HepG2 (cell line): ENCODE results near the gene DPEP3. TPM values are rescaled to one million over a fixed set of nuclear protein-coding genes. Genes with fewer than 3 reads are reported as not detected.

Source experiments
- ETS1 ChIP-seq: sonication (generic); formaldehyde crosslinking; IDR thresholded peaks from 2 replicates; pipeline ENCODE4 v1.4.0; 2020; ENCODE audit warnings: missing genetic modification reagents
- HNRNPUL1 ChIP-seq: fragments of 200-400 bp; formaldehyde crosslinking; IDR thresholded peaks from 2 replicates; pipeline ENCODE4 v1.6.1; 2017; ENCODE audit warnings: low read depth, mild to moderate bottlenecking, low read length, moderate library complexity
- MTF1 ChIP-seq: sonication (generic); formaldehyde crosslinking; IDR thresholded peaks from 2 replicates; pipeline ENCODE4 v1.5.0; 2020; ENCODE audit warnings: missing genetic modification reagents
- NFIC ChIP-seq: IDR thresholded peaks from 2 replicates; pipeline ENCODE4 v1.6.1; 2012; ENCODE audit warnings: mild to moderate bottlenecking, low read length, inconsistent platforms
- PHF21A ChIP-seq: sonication (generic); formaldehyde crosslinking; IDR thresholded peaks from 2 replicates; pipeline ENCODE4 v1.5.0; 2020; ENCODE audit warnings: mild to moderate bottlenecking, missing genetic modification reagents
- RAD21 ChIP-seq: fragments of 450-650 bp; formaldehyde crosslinking; IDR thresholded peaks from 2 replicates; pipeline ENCODE4 v1.5.0; 2020; ENCODE audit warnings: mild to moderate bottlenecking
- SP4 ChIP-seq: sonication (generic); formaldehyde crosslinking; IDR thresholded peaks from 2 replicates; pipeline ENCODE4 v1.8.1; 2023; ENCODE audit warnings: mild to moderate bottlenecking, missing genetic modification reagents
- TBL1XR1 ChIP-seq: fragments of 150-350 bp; IDR thresholded peaks from 2 replicates; pipeline ENCODE4 v1.6.1; 2014; ENCODE audit warnings: borderline replicate concordance, low read length; ENCODE audit not compliant: partially characterized antibody
- TFDP2 ChIP-seq: sonication (generic); formaldehyde crosslinking; IDR thresholded peaks from 2 replicates; pipeline ENCODE4 v1.4.0; 2020; ENCODE audit warnings: missing genetic modification reagents
- ZBTB3 ChIP-seq: sonication (generic); formaldehyde crosslinking; IDR thresholded peaks from 2 replicates; pipeline ENCODE4 v1.4.0; 2020; ENCODE audit warnings: low read depth, mild to moderate bottlenecking, moderate library complexity, missing genetic modification reagents, borderline replicate concordance
- ZBTB44 ChIP-seq: sonication (generic); formaldehyde crosslinking; IDR thresholded peaks from 2 replicates; pipeline ENCODE4 v1.4.0; 2020; ENCODE audit warnings: missing genetic modification reagents
- ZNF329 ChIP-seq: sonication (generic); formaldehyde crosslinking; IDR thresholded peaks from 2 replicates; pipeline ENCODE4 v1.9.0; 2021; ENCODE audit warnings: low read depth, mild to moderate bottlenecking, missing genetic modification reagents
- ZNF674 ChIP-seq: sonication (generic); formaldehyde crosslinking; IDR thresholded peaks from 2 replicates; pipeline ENCODE4 v1.5.0; 2020; ENCODE audit warnings: low read depth, mild to moderate bottlenecking, missing genetic modification reagents
- ZNF746 ChIP-seq: sonication (generic); formaldehyde crosslinking; IDR thresholded peaks from 2 replicates; pipeline ENCODE4 v1.8.0; 2022; ENCODE audit warnings: mild to moderate bottlenecking, missing genetic modification reagents
- polyA plus RNA-seq, 8 experiments: library from polyadenylated mRNA; depleted of rRNA in 3 of 8; stranded (reverse) in 7 of 8; unstranded in 1 of 8; fragments of >200 nt; fragmentation: Illumina TruSeq in 4 of 8; extraction: Trizol in 4 of 8; gene quantifications; 2 replicates each; pipeline versions ENCODE4 v1.2.1 to v1.2.3, GENCODE V29; 2011 to 2016; ENCODE audit warnings: low read depth in 4 of 8, missing spikeins in 1 of 8, mixed read lengths in 1 of 8; ENCODE audit not compliant: insufficient read depth in 1 of 8
- total RNA-seq, 5 experiments: library from RNA; depleted of rRNA; stranded (reverse); fragments of >200 nt; fragmentation: Illumina TruSeq; extraction: Trizol; gene quantifications; 2 replicates each; pipeline ENCODE4 v1.2.3, GENCODE V29; 2016; ENCODE audit warnings: low read depth in 1 of 5
- TF ChIP-seq, protein P1 (sequence below): sonication (generic); formaldehyde crosslinking; IDR thresholded peaks from 2 replicates; pipeline ENCODE4 v1.5.0; 2020; ENCODE audit warnings: missing genetic modification reagents, mild to moderate bottlenecking, borderline replicate concordance
- TF ChIP-seq, protein P2 (sequence below): sonication (generic); formaldehyde crosslinking; IDR thresholded peaks from 2 replicates; pipeline ENCODE4 v1.8.0; 2022; ENCODE audit warnings: mild to moderate bottlenecking, missing genetic modification reagents, borderline replicate concordance
- TF ChIP-seq, protein P3 (sequence below): sonication (generic); formaldehyde crosslinking; conservative IDR thresholded peaks from 2 replicates; pipeline ENCODE4 v1.8.0; 2022; ENCODE audit warnings: mild to moderate bottlenecking, moderate library complexity, missing genetic modification reagents
- TF ChIP-seq, protein P4 (sequence below): sonication (generic); formaldehyde crosslinking; IDR thresholded peaks from 2 replicates; pipeline ENCODE4 v1.4.0; 2020; ENCODE audit warnings: missing genetic modification reagents

DPEP3 gene
- total and polyA plus RNA-seq, 2 of the 13 experiments (the other 11 are each of a cell fraction or from before 2014, with no cell fraction given), result not detected

DNA sequence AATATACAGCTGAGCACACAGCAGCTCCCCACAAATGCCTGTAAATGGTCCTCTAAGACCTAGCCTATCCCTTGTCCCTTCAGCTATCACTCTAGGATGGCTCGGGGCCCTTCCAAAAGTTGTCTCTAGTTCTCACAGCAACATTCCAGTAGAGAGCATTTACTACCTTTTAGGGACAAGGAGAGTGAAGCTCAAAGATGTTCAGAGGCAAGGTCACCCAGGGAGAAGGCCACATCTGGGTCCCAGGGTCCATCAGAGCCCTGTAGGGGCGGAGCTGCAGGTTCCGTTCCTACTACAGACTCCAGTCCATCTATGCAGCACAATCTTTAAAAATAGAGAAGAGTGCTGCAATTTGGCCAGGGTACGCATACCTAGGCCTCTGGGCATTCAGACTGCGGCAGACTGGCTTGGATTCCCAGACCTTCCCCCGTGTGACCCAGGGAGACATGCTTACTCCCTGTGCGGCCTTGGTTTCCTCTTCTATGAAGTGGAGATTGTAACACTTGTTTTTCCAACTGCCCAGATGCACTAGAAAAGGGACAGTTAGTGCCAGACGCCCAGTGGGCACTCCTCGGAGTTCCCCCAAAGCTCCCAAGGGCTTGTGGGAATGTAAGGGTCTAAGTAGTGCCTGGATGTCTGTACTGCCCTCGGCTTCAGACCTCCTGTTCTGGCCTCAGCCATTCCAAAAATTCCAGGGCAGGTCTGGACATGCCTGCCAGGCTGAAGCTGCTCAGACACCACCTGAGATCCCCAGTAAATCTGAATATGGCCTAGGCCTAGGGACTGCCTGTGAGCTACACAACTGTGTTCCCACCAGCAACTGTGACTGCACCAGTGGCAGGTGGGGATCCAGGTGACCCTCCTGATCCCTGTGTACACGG lies 14.4 kb downstream of the DPEP3 start (continued):
- TF ChIP-seq ZBTB44 (CRISPR knock-in tag) (no peak), ZNF329 (CRISPR knock-in tag) (no peak), SP4 (CRISPR knock-in tag) (no peak), TFDP2 (0 out of 2 replicates have a peak, but pooled peaks have one; percentile 15), ETS1 (CRISPR knock-in tag) (no peak), RAD21 (no peak), ZNF746 (peak; percentile 26; the same call in 1 of the 2 replicates), TBL1XR1 (no peak), ZBTB3 (CRISPR knock-in tag) (no peak), PHF21A (CRISPR knock-in tag) (no peak; the same call in 1 of the 2 replicates), HNRNPUL1 (no peak), MTF1 (no peak), NFIC (no peak), ZNF674 (CRISPR knock-in tag) (no peak)
- TF ChIP-seq, protein P1, sequence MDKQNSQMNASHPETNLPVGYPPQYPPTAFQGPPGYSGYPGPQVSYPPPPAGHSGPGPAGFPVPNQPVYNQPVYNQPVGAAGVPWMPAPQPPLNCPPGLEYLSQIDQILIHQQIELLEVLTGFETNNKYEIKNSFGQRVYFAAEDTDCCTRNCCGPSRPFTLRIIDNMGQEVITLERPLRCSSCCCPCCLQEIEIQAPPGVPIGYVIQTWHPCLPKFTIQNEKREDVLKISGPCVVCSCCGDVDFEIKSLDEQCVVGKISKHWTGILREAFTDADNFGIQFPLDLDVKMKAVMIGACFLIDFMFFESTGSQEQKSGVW (CRISPR knock-in tag), result no peak
- TF ChIP-seq, protein P2, sequence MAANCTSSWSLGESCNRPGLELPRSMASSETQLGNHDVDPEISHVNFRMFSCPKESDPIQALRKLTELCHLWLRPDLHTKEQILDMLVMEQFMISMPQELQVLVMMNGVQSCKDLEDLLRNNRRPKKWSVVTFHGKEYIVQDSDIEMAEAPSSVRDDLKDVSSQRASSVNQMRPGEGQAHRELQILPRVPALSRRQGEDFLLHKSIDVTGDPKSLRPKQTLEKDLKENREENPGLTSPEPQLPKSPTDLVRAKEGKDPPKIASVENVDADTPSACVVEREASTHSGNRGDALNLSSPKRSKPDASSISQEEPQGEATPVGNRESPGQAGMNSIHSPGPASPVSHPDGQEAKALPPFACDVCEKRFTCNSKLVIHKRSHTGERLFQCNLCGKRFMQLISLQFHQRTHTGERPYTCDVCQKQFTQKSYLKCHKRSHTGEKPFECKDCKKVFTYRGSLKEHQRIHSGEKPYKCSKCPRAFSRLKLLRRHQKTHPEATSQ, result no peak
- TF ChIP-seq, protein P3, sequence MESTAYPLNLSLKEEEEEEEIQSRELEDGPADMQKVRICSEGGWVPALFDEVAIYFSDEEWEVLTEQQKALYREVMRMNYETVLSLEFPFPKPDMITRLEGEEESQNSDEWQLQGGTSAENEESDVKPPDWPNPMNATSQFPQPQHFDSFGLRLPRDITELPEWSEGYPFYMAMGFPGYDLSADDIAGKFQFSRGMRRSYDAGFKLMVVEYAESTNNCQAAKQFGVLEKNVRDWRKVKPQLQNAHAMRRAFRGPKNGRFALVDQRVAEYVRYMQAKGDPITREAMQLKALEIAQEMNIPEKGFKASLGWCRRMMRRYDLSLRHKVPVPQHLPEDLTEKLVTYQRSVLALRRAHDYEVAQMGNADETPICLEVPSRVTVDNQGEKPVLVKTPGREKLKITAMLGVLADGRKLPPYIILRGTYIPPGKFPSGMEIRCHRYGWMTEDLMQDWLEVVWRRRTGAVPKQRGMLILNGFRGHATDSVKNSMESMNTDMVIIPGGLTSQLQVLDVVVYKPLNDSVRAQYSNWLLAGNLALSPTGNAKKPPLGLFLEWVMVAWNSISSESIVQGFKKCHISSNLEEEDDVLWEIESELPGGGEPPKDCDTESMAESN (CRISPR knock-in tag), result no peak
- TF ChIP-seq, protein P4, sequence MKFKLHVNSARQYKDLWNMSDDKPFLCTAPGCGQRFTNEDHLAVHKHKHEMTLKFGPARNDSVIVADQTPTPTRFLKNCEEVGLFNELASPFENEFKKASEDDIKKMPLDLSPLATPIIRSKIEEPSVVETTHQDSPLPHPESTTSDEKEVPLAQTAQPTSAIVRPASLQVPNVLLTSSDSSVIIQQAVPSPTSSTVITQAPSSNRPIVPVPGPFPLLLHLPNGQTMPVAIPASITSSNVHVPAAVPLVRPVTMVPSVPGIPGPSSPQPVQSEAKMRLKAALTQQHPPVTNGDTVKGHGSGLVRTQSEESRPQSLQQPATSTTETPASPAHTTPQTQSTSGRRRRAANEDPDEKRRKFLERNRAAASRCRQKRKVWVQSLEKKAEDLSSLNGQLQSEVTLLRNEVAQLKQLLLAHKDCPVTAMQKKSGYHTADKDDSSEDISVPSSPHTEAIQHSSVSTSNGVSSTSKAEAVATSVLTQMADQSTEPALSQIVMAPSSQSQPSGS (CRISPR knock-in tag), result no peak
